DOHH2 (cell line): ENCODE measurements around the gene ZBTB40.

Experiments used
- EZH2phosphoT487 ChIP-seq: fragments of 200-600 bp; sonication (generic); IDR thresholded peaks from 2 replicates; pipeline ENCODE4 v1.6.1; 2017; ENCODE audit warnings: borderline replicate concordance, mild to moderate bottlenecking, antibody characterized with exemption, low read length, moderate library complexity, mixed read lengths
- TF ChIP-seq, protein P1 (sequence below): fragments of 200-600 bp; sonication (generic); IDR thresholded peaks from one replicate; pipeline ENCODE4 v1.5.1; 2014; ENCODE audit warnings: antibody characterized with exemption, mild to moderate bottlenecking, low read depth, low read length; ENCODE audit not compliant: poor library complexity, severe bottlenecking

DNA sequence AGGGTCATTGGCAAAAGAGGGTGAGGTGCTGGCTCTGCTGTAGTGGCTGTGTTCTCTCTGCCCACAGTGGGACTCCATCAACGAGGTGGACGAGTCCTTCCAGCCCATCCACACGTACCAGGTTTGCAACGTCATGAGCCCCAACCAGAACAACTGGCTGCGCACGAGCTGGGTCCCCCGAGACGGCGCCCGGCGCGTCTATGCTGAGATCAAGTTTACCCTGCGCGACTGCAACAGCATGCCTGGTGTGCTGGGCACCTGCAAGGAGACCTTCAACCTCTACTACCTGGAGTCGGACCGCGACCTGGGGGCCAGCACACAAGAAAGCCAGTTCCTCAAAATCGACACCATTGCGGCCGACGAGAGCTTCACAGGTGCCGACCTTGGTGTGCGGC, 124.5 kb downstream of the ZBTB40 start:
- TF ChIP-seq, protein P1, sequence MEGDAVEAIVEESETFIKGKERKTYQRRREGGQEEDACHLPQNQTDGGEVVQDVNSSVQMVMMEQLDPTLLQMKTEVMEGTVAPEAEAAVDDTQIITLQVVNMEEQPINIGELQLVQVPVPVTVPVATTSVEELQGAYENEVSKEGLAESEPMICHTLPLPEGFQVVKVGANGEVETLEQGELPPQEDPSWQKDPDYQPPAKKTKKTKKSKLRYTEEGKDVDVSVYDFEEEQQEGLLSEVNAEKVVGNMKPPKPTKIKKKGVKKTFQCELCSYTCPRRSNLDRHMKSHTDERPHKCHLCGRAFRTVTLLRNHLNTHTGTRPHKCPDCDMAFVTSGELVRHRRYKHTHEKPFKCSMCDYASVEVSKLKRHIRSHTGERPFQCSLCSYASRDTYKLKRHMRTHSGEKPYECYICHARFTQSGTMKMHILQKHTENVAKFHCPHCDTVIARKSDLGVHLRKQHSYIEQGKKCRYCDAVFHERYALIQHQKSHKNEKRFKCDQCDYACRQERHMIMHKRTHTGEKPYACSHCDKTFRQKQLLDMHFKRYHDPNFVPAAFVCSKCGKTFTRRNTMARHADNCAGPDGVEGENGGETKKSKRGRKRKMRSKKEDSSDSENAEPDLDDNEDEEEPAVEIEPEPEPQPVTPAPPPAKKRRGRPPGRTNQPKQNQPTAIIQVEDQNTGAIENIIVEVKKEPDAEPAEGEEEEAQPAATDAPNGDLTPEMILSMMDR: no peak
- no peak for TF ChIP-seq EZH2phosphoT487
